NOMO-1 treated with DMSO at 0.1 percent for 48 hours (cell line): ENCODE data around the gene OR4F6.
"Not testable (repeated sequence)": the region's sequence is repeated elsewhere in the genome, so short reads cannot be mapped to it uniquely, and the experiment has no call there.

Experiments used
- DNase-seq: peaks from one replicate; lab custom pipeline; 2025; ENCODE audit not compliant: unreplicated experiment; lab: John Stamatoyannopoulos, UW

The OR4F6 gene

GRCh38 chr15:101803209-101803608, at the start of gene OR4F6:
OR4F6 (plus strand) TSS chr15:101803509; CDS start chr15:101805720, 2,211 bp downstream.
- no peak for DNase-seq

- not testable (repeated sequence) for DNase-seq
These were observed 38.5 kb upstream of the OR4F6 start for GRCh38 chr15:101764669-101765339.

GRCh38 chr15:101765340-101765671, 38.0 kb upstream of the OR4F6 start:
- not testable (repeated sequence) for DNase-seq

- DNase-seq = no peak
These were observed 37.4 kb upstream of the OR4F6 start for GRCh38 chr15:101765772-101766456.

- not testable (repeated sequence) for DNase-seq
These were observed 36.1 kb upstream of the OR4F6 start for GRCh38 chr15:101767083-101767640.

- no peak for DNase-seq
These were observed 30.4 kb upstream of the OR4F6 start for GRCh38 chr15:101772921-101773320.

- DNase-seq = no peak
These were observed 29.7 kb upstream of the OR4F6 start for GRCh38 chr15:101773496-101774100.

GRCh38 chr15:101775136-101775535, 28.2 kb upstream of the OR4F6 start:
- no peak for DNase-seq

- not testable (repeated sequence) for DNase-seq
These were observed 24.7 kb upstream of the OR4F6 start for GRCh38 chr15:101778576-101778975.

- not testable (repeated sequence) for DNase-seq
These were observed 23.1 kb upstream of the OR4F6 start for GRCh38 chr15:101780225-101780624.

GRCh38 chr15:101781928-101782327, 21.4 kb upstream of the OR4F6 start:
- no peak for DNase-seq

GRCh38 chr15:101784644-101785043, 18.7 kb upstream of the OR4F6 start:
- DNase-seq = no peak

- not testable (repeated sequence) for DNase-seq
These were observed 16.9 kb upstream of the OR4F6 start for GRCh38 chr15:101786422-101786821.

GRCh38 chr15:101788001-101788400, 15.3 kb upstream of the OR4F6 start:
- not testable (repeated sequence) for DNase-seq

GRCh38 chr15:101788503-101789269, 14.6 kb upstream of the OR4F6 start:
- not testable (repeated sequence) for DNase-seq

GRCh38 chr15:101790748-101791147, 12.6 kb upstream of the OR4F6 start:
- not testable (repeated sequence) for DNase-seq

- DNase-seq = not testable (repeated sequence)
These were observed 9.3 kb upstream of the OR4F6 start for GRCh38 chr15:101793981-101794380.

GRCh38 chr15:101795455-101795854, 7.9 kb upstream of the OR4F6 start:
- no peak for DNase-seq

- no peak for DNase-seq
These were observed 3.6 kb upstream of the OR4F6 start for GRCh38 chr15:101799665-101800064.

- DNase-seq = no peak
These were observed 2.3 kb upstream of the OR4F6 start for GRCh38 chr15:101801048-101801447.

- DNase-seq = no peak
These were observed 367 bp downstream of the OR4F6 start for GRCh38 chr15:101803676-101804075.
